GM23248 (cell line): Measurements from ENCODE around the gene LMX1A.

Experiments used
- EZH2 ChIP-seq: fragments of 200-600 bp; sonication (generic); IDR thresholded peaks from 2 replicates; pipeline ENCODE4 v1.6.1; 2018; ENCODE audit warnings: antibody characterized with exemption, mild to moderate bottlenecking; ENCODE audit not compliant: insufficient read depth, poor library complexity, severe bottlenecking
- EZH2phosphoT487 ChIP-seq: fragments of 200-600 bp; sonication (generic); IDR thresholded peaks from 2 replicates; pipeline ENCODE4 v1.6.1; 2018; ENCODE audit warnings: antibody characterized with exemption, moderate library complexity, mild to moderate bottlenecking, low read depth; ENCODE audit not compliant: insufficient read depth

GRCh38 chr1:165191087-165191486 lies 165.4 kb downstream of the LMX1A start:
- TF ChIP-seq EZH2: no peak
- no peak for TF ChIP-seq EZH2phosphoT487
